NCI-H345 treated with DMSO at 0.1 percent for 48 hours (cell line): ENCODE results near the gene IER5L.
"Not testable (repeated sequence)": the region's sequence is repeated elsewhere in the genome, so short reads cannot be mapped to it uniquely, and the experiment has no call there.

ENCODE experiments used
- DNase-seq: peaks from one replicate; lab custom pipeline; 2025; ENCODE audit not compliant: unreplicated experiment; lab: John Stamatoyannopoulos, UW

The IER5L gene

DNA sequence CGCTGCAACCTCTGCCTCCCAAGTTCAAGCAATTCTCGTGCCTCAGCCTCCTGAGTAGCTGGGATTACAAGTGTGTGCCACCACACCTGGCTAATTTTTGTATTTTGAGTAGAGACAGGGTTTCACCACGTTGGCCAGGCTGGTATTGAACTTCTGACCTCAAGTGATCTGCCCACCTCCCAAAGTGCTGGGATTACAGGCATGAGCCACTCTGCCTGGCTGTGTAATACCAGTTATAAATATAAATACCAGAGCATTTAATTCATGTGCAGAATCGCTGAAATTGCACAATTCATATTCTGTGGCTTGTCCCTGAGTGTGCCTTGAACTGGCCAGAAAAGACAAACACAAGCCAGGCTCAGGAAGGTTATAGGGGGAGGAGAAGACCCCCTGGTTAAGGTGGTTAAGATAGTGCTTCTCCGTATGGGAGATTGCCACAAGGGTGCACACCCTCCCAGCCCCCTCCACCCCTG lies 14.8 kb downstream of the IER5L start:
- DNase-seq: not testable (repeated sequence)

DNA sequence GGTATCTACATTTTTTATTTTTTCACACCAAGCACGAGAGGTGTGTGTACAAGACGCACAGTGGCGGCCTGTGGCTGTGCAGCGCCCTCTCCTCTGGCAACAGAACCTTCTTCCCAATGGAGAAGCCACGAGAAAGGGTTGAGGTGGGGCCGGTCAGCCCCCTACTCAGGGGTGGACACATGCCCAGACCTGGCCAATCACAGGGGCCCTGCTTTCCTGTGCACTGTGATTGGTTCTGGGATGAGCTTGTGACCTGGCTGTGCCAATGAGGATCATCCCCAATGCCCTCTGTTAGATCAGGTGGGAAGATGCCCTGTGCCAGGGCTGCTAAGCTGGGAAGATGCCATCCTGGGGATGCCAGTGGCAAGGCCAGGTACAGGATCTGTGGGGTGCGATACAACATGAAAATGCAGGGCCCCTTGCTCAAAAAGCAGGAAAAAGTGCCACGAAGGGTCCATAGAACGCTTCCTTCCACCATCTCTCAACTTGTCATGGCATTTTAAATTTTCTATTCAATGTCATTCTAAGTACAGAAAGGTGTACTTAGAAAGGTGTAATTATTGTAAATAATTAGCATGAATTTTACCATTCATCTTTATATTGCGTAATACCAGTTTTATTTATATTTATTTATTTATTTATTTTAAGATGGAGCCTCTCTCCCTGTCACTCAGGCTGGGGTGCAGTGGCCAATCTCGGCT lies 15.4 kb downstream of the IER5L start:
- no peak for DNase-seq

GRCh38 chr9:129161534-129161837 lies 16.6 kb downstream of the IER5L start:
- DNase-seq: no peak

DNA sequence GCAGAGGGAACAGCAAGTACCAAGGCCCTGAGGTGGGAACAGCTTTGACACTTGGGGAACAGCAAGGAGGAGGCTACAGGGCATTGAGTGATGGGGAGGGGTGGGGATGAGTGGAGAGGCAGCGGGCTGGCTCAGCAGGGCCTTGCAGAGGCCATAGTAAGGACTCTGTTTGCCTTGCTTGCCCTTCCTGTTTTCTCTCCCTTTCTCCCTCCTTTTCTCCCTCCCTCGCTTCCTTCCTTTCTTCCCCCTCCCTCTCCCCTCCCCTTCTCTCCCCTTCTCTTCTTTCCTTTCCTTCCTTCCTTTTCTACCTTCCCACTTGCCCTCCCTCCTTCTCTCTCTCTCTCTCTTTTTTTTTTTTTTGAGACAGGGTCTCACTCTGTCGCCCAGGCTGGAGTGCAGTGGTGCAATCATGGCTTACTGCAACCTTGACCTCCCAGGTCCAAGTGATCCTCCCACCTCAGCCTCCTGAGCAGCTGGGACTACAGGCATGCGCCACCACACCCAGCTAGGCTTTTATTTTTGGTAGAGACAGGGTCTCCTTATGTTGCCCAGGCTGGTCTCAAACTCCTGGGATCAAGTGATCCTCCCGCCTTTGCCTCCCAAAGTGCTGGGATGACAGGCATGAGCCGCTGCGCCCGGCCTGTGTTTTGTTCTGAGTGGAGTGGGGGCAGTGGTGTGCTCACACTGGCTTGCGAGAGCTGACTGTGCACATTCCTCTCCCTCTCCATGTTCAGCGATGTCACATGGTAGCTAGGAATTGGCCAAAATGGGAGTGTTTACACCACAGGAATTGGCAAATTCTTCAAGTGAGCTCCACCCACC lies 17.1 kb downstream of the IER5L start:
- DNase-seq: no peak

DNA sequence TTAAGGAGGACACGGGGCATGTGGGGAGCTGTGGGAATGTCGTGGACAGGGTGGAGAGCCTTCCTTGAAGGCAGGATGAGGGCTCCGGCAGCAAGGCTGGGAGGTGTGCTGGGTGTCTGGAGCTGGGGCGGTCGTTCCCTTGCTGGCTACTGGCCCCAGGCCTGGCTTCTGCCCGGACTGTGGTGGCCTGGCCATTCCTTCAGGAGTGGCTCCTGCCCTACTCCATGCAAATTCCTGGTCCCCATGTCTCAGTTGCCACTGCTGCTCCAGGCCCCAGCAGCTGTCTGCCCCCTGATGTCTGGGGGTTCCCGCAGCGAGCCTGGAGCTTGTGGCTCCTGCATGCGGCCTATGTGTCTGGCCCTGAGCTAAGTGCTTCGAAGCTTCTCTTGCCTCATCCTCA lies 21.9 kb downstream of the IER5L start:
- no peak for DNase-seq

- no peak for DNase-seq
Measured at GRCh38 chr9:129154866-129155477, 23.1 kb downstream of the IER5L start.

DNA sequence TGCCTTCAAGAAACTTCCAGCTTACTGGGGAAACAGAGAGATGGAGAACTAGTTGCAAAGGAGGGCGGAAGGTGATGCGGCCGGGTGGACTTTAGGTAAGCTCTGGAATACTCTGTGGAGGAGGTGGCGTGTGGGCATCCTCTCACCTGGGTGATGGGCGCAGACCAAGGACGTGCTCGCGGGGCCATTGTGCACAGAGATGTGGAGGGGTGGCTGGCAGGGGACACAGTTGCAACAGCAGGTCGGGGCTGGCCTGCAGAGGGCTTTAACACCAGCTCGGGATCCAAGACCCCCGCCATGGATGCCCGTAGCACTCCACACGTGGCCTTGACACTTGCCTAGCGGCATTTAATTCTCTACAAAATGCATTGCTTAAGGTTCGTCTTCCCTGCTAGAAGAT lies 26.6 kb downstream of the IER5L start:
- no peak for DNase-seq

GRCh38 chr9:129150672-129151211 lies 27.3 kb downstream of the IER5L start:
- no peak for DNase-seq

- no peak for DNase-seq
Measured at GRCh38 chr9:129150122-129150521, 27.9 kb downstream of the IER5L start.

DNA sequence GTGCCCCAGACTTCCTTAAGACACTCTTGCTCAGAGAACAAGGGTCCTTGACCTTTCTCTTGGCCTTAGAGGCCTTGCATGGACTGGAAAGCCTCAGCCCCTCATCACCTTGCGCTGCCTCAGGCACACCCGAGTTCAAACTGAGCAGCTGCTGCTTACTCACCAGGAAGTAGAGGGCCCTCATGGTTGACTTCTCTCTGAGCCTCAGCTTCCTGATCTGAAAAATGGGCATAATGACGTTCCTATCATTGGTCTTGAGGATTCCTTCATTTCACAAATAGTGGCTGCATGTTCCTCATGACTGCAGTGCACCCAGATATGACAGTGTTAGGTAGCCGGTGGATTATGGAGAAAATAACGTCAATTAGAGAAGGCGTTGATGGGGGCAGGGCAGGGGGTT lies 28.6 kb downstream of the IER5L start:
- DNase-seq: no peak

DNA sequence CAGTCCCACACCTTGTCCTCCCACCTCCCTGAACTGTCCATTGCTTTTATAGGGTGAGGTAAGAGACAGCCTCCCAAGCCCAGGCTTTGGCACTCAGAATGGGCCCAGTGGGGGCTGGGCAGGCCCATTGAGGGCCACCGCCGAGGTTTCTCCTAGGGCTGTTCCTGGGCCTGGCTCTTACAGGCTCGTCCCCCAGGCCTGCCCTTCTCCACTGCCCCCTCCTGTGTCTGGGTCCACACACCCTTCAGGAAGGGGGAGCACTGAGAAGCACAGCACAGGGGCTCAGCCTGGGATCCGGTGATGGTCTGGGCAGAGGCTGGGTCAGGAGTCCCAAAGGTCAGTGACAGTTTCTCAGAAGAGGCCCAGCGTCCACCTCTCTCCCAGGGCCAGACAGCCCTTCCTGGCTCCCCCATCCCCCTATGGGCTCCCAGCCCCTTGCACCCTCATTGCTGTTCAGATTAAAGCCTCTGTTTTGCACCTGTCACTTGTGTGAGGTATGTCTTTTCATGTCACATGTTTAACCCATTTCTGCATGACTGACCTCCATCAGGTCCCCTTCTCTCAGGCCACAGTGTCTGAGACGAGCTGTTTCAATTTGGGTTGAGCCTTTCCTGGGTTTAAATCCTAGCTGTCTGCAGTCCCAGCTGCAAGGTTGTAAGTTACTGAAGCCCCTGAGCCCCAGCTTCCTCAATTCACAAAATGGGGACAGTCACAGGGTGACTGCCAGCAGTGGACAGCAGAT lies 29.4 kb downstream of the IER5L start:
- no peak for DNase-seq

DNA sequence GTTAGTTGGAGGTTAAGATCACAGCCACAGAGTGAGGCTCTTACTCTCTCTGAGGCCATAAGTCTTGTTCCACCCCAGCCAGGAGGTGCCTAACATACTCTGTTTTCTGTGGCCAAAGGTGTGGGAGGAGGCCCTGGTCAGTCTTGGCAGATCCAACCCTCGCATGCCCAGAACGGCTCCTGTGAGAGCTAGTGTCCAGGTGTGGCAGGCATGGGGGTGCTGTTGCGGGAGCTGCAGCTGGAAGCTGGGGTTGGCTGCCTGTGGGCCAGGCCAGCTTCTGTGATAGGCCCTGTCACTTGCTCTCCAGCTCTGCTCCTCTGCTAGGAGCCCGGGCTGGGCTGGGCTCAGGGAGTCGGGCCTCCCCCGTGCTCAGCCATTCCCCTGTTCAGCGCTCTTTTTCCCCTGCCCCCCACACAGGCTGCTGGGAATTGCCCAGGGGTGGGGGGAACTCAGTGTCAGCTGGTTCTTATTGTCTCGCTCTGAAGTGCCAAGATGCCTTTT lies 31.6 kb downstream of the IER5L start:
- DNase-seq: no peak

- no peak for DNase-seq
Measured at GRCh38 chr9:129145841-129146292, 32.2 kb downstream of the IER5L start.

- DNase-seq: no peak
Measured at GRCh38 chr9:129145316-129145715, 32.7 kb downstream of the IER5L start.

DNA sequence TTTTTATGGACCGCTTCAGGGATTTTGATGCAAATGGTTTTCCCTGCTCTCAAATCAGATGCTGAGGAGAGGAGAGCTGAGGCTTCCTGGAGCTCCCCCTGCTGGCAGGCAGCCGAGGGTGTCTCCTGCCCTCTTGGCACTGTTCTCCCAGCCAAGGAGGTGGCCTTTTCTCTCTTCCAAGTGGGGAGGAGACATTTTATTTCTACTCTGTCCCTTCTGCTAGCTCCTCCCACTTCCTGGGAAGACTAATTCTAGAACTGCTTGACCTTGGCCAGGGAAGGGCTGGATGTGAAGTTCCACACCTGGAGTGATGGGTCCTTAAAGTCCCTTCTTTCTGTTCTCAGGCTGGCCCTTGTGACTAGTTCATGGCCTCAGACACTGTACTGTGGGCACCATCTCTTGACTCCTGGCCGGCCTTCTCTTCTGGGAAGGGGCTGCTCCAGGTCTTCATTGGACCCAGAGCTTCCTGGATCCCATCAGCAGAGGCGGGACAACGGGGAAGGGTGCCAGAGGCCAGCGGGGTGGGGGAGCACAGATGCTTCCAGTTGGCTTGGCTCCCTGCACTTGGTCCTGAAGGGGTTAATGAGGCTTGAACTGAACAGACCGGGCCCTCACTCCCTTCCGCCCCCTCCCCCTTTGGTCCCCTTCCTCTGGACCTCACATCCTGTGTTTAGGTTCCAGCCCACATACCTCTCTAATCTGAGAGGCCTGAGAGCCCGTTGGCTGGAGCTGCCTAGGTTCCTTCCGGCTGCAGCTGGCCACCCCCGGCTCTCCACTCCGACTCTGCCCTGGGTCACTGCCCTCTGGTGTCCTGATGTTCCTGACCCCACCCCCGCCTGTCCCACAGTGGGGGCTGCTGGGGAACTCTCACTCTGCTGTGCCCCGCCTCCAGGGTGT lies 34.8 kb downstream of the IER5L start:
- DNase-seq: peak; percentile 11

GRCh38 chr9:129142138-129142935 lies 35.7 kb downstream of the IER5L start:
- no peak for DNase-seq

- DNase-seq: no peak
Measured at GRCh38 chr9:129141066-129142041, 36.7 kb downstream of the IER5L start.
